GM06990 (cell line): Measurements from ENCODE around the gene CLCNKB.
"Not testable (repeated sequence)": the region's sequence is repeated elsewhere in the genome, so short reads cannot be mapped to it uniquely, and the experiment has no call there.

ENCODE experiments used
- DNase-seq: peaks from one replicate; pipeline ENCODE4 v3.0.0-alpha.2; 2011; ENCODE audit not compliant: insufficient read length; ENCODE audit errors: extremely low read depth
- H3K27me3 ChIP-seq: replicated peaks from 2 replicates; pipeline ENCODE4 v1.6.0; 2011; ENCODE audit warnings: low read length; ENCODE audit not compliant: control insufficient read depth, insufficient read depth
- H3K36me3 ChIP-seq: 2 replicates; pipeline ENCODE4 v1.5.1; 2011; ENCODE audit warnings: low read length; ENCODE audit not compliant: control insufficient read depth, insufficient read depth
- H3K4me3 ChIP-seq: replicated peaks from 2 replicates; pipeline ENCODE4 v1.5.1; 2011; ENCODE audit warnings: low read depth, mild to moderate bottlenecking, control low read depth, low read length
- TF ChIP-seq, protein P1 (sequence below): IDR thresholded peaks from 2 replicates; pipeline ENCODE4 v1.5.1; 2011; ENCODE audit warnings: low read length, control low read depth, mild to moderate bottlenecking, inconsistent platforms; ENCODE audit not compliant: insufficient read depth, poor library complexity, severe bottlenecking

CLCNKB gene

GRCh38 chr1:16047791-16048475 lies 4.4 kb downstream of the CLCNKB start:
- TF ChIP-seq, protein P1, sequence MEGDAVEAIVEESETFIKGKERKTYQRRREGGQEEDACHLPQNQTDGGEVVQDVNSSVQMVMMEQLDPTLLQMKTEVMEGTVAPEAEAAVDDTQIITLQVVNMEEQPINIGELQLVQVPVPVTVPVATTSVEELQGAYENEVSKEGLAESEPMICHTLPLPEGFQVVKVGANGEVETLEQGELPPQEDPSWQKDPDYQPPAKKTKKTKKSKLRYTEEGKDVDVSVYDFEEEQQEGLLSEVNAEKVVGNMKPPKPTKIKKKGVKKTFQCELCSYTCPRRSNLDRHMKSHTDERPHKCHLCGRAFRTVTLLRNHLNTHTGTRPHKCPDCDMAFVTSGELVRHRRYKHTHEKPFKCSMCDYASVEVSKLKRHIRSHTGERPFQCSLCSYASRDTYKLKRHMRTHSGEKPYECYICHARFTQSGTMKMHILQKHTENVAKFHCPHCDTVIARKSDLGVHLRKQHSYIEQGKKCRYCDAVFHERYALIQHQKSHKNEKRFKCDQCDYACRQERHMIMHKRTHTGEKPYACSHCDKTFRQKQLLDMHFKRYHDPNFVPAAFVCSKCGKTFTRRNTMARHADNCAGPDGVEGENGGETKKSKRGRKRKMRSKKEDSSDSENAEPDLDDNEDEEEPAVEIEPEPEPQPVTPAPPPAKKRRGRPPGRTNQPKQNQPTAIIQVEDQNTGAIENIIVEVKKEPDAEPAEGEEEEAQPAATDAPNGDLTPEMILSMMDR: no peak
- Histone ChIP-seq H3K4me3 (no peak overlapping the region), H3K27me3 (no peaks in the 10 kb centered on the region; the same call in none of the 2 replicates), H3K36me3 (no peaks in the 10 kb centered on the region)
- DNase-seq: no peak

DNA sequence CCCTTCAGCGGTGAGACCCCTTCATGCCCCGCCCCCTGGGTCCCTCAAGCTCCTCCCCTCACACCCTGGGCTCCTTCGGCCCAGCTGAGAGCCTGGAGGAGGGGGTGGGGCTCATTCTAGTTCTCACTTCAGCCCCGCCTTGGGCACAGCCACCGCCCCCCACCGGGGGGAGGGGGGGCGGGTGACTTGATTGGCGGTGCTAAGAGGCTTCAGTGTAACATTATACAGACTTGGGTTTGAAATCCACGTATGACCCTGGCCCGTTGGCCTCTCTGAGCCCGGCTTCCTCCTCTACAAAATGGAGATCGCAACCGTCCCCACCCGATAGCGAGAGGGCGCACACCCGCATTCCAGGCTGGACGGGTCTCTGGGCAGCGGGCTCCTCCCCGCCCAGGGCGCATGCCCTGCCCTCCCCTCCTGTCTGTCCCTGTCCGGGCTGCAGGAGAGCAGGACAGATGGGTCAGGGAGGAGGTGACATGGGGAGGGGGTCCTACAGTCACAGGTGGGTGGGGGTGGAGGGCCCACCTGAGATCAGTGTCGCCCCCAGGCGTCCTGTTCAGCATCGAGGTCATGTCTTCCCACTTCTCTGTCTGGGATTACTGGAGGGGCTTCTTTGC lies 5.1 kb downstream of the CLCNKB start:
- H3K4me3 ChIP-seq: no peak overlapping the region
- no peaks in the 10 kb centered on the region; the same call in none of the 2 replicates for H3K27me3 ChIP-seq
- no peaks in the 10 kb centered on the region for H3K36me3 ChIP-seq
- TF ChIP-seq, protein P1: no peak
- no peak for DNase-seq

DNA sequence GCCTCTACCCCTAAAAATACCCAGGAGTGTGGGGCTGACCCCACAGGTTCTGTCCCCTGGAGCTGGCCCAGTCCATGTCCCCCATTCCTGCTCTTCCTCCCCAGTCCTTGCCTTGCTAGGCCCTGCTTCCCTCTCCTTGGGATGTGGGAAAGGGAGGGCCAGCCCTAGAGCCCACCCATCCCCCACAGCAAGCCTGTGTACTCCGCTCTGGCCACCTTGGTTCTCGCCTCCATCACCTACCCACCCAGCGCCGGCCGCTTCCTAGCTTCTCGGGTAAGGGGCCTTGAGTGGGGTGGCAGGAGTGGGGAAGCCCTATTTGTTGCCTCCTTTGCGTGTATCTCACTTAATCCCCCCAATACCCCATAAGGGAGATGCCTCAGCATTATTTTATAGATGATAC lies 6.7 kb downstream of the CLCNKB start:
- Histone ChIP-seq H3K36me3 (no peaks in the 10 kb centered on the region), H3K27me3 (no peaks in the 10 kb centered on the region; the same call in 1 of the 2 replicates), H3K4me3 (no peak overlapping the region)
- TF ChIP-seq, protein P1: no peak
- no peak for DNase-seq

- Histone ChIP-seq H3K4me3 (no peak overlapping the region), H3K36me3 (no peaks in the 10 kb centered on the region), H3K27me3 (no peaks in the 10 kb centered on the region; the same call in 1 of the 2 replicates)
- TF ChIP-seq, protein P1: no peak
- no peak for DNase-seq
These were observed 7.5 kb downstream of the CLCNKB start for GRCh38 chr1:16051039-16051438.

DNA sequence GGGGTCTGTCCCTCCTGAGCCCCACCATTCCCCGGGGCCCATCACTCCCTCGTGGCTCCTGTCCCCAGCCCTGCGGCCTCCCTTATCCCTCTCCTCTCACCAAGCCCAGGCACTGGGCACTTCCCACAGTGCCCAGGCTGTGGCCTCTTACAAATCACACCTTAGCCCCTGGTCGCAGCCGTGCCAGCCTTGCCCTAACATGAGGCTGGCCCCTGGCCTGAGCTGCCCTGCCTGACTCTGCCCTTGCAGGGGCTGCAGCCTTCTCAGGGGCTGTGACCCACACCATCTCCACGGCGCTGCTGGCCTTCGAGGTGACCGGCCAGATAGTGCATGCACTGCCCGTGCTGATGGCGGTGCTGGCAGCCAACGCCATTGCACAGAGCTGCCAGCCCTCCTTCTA lies 8.4 kb downstream of the CLCNKB start:
- H3K36me3 ChIP-seq, H3K27me3 ChIP-seq, DNase-seq, H3K4me3 ChIP-seq: not testable (repeated sequence)

DNA sequence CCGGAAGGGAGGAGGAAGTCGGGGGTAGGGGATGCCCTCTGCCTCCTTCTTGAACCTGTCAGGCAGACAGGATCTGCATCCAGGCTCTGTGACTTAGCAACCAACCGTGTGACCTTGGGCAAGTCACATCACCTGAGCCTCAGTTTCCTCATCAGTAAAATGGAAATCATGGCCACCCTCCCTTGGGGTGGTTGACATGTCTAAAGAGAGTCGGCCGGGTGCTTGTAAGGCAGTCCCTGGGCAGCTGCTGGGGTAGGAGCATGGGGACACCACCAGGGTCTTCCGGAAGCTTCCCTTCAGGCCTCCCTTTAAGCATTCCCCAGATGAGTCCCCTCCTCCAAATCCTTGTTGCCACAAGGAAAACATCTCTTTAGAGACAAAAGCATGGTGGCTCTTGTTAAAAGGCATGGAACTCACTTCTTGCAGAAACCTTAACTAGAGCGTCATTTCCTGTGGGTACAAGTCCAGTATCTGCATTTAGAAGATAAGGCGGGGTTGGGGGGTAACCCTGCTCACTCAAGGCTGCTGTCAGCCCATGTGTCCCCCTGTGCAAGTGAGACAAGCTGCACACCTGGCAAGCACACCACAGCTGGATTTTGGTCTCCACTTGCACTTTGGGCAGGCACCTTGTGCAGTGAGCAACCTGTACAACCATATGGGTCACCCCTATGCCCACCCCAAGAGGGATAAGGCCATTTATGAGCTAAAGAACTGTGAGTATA lies 10.4 kb downstream of the CLCNKB start:
- DNase-seq: no peak
- H3K4me3 ChIP-seq: no peak overlapping the region

More for the DNA sequence above, 10.4 kb downstream of the CLCNKB start:
- TF ChIP-seq, protein P1: no peak
- Histone ChIP-seq H3K27me3 (no peaks in the 10 kb centered on the region; the same call in 1 of the 2 replicates), H3K36me3 (no peaks in the 10 kb centered on the region)
